Measurements from ENCODE around the gene ASIC4.

- TF ChIP-seq CTCF (IDR thresholded peaks at IDR 0.05) (no peak), POLR2A (IDR thresholded peaks at IDR 0.05) (no peak), POLR2AphosphoS5 (IDR thresholded peaks at IDR 0.05; ENCODE audit: insufficient read depth in 1 of 2, low read depth in 1 of 2) (no peak)
These were observed 67.1 kb downstream of the ASIC4 start for GRCh38 chr2:219581346-219581745.
